SK-N-MC (cell line): ENCODE data around the gene CCNA2.

ENCODE experiments used
- EZH2 ChIP-seq: fragments of 200-600 bp; sonication (generic); IDR thresholded peaks from one replicate; pipeline ENCODE4 v1.6.1; 2017; ENCODE audit warnings: antibody characterized with exemption
- FOXP2 ChIP-seq: optimal IDR thresholded peaks from 2 replicates; pipeline ENCODE3; 2011; ENCODE audit warnings: mild to moderate bottlenecking, moderate library complexity; ENCODE audit not compliant: insufficient read depth; ENCODE audit errors: extremely low read length, control extremely low read depth
- POLR2AphosphoS5 ChIP-seq: IDR thresholded peaks from 2 replicates; pipeline ENCODE4 v1.6.1; 2012; ENCODE audit warnings: mild to moderate bottlenecking, low read depth, low read length, borderline replicate concordance

DNA sequence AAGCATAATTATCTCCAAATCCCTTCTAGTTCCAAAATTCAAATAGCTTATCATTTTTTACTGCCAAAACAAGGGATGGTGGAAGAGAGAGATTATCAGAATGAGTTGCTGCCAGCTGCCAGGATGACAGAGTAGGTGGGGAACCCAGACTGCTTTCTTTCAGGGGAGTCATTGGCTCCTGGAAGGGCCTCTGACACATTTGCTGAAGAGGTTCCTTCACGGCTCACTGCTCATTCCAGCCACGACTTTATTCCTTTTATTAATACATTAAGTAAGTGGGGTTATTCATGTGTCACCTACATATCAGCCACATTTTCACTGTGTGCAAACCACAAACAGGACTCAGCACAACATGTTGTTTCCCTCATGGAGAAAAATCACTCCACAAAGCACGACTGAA, 46.1 kb downstream of the CCNA2 start:
- TF ChIP-seq POLR2AphosphoS5 (no peak), EZH2 (no peak), FOXP2 (no peak)
